Activated CD4-positive, alpha-beta memory T cell treated with anti-CD3 and anti-CD28 coated beads, Interleukin-2, amount 10 ng/mL, durations not matched to agents 7 days and 5 days (primary cell): Measurements from ENCODE around the gene NDUFS2. TPM values are rescaled to one million over a fixed set of nuclear protein-coding genes. Genes with fewer than 3 reads are reported as not detected.
A peak's percentile ranks its signal among the peaks of the same experiment; 100 is the strongest.

Experiments
- CTCF ChIA-PET: fragments of 350-600 bp; sonication (Branson Sonifier 250); formaldehyde crosslinking; loops from one replicate; lab custom pipeline; 2021; ENCODE audit warnings: antibody characterized with exemption, inconsistent platforms; lab: Charles Lee
- POLR2A ChIA-PET: fragments of 350-600 bp; sonication (Branson Sonifier 250); formaldehyde crosslinking; loops from one replicate; lab custom pipeline; 2021; ENCODE audit warnings: antibody characterized with exemption; lab: Charles Lee
- DNase-seq: peaks from one replicate; pipeline ENCODE4 v3.0.0-alpha.2; 2020
- H3K27ac Mint-ChIP-seq: one replicate; pipeline ENCODE4 v1.8.0; 2021; ENCODE audit warnings: mild to moderate bottlenecking, mixed read lengths
- H3K27me3 Mint-ChIP-seq: one replicate; pipeline ENCODE4 v1.8.0; 2021; ENCODE audit warnings: mixed read lengths
- H3K36me3 Mint-ChIP-seq: one replicate; pipeline ENCODE4 v1.8.0; 2021; ENCODE audit warnings: low read depth, mixed read lengths
- H3K4me1 Mint-ChIP-seq: one replicate; pipeline ENCODE4 v1.8.0; 2021; ENCODE audit warnings: mixed read lengths
- H3K4me3 Mint-ChIP-seq: one replicate; pipeline ENCODE4 v1.8.0; 2021; ENCODE audit warnings: mild to moderate bottlenecking, mixed read lengths
- H3K9me3 Mint-ChIP-seq: one replicate; pipeline ENCODE4 v1.8.0; 2021; ENCODE audit warnings: mixed read lengths
- total RNA-seq, 2 experiments: library from RNA; stranded (reverse); gene quantifications; one replicate each; pipeline ENCODE4 v1.2.3, GENCODE V29; 2021

Gene NDUFS2
- total RNA-seq, 2 experiments from 2014 or later = 83.0 to 87.3 TPM

GRCh38 chr1:161173711-161174110, 28.5 kb upstream of the NDUFS2 start:
- CTCF ChIA-PET = interaction anchor here (0.6 kb wide), 1 partner anchor 118 kb away, joined by 3 read pairs; no protein-coding TSS in a partner anchor
- Mint-ChIP-seq H3K36me3 (peaks cover 70% of the 10 kb centered on the region), H3K9me3 (no peaks in the 10 kb centered on the region), H3K27me3 (no peaks in the 10 kb centered on the region), H3K4me1 (peaks cover 53% of the 10 kb centered on the region), H3K27ac (no peak overlapping the region), H3K4me3 (no peak overlapping the region)
- no peak for DNase-seq
- POLR2A ChIA-PET = interaction anchor here (3.3 kb wide), 1 partner anchor 8 kb away, joined by 16 read pairs; no protein-coding TSS in a partner anchor

GRCh38 chr1:161174911-161175310, 27.3 kb upstream of the NDUFS2 start:
- no peak overlapping the region for H3K27ac Mint-ChIP-seq
- H3K9me3 Mint-ChIP-seq = no peaks in the 10 kb centered on the region
- H3K4me1 Mint-ChIP-seq = peaks cover 59% of the 10 kb centered on the region
- ChIA-PET POLR2A (interaction anchor here (3.0 to 3.3 kb wide), 2 partner anchors 8 to 27 kb away, joined by 31 to 69 read pairs; partner anchors contain the start of genes NDUFS2 and PPOX), CTCF (no interaction called here)
- peaks cover 64% of the 10 kb centered on the region for H3K36me3 Mint-ChIP-seq
- no peak for DNase-seq
- H3K27me3 Mint-ChIP-seq = no peaks in the 10 kb centered on the region
- H3K4me3 Mint-ChIP-seq = no peak overlapping the region

GRCh38 chr1:161175771-161176453, 26.3 kb upstream of the NDUFS2 start:
- peak overlapping the region; percentile 97 for H3K4me3 Mint-ChIP-seq
- H3K36me3 Mint-ChIP-seq = peaks cover 61% of the 10 kb centered on the region
- H3K27ac Mint-ChIP-seq = peak overlapping the region; percentile 96
- H3K9me3 Mint-ChIP-seq = no peaks in the 10 kb centered on the region
- ChIA-PET POLR2A (interaction anchor here (0.9 to 3.3 kb wide), 10 partner anchors 9 to 115 kb away, joined by 4 to 69 read pairs (median 10); partner anchors contain the start of genes NDUFS2, NIT1, PFDN2 and PPOX), CTCF (interaction anchor here (0.8 to 2.3 kb wide), 4 partner anchors 10 to 115 kb away, joined by 3 to 30 read pairs (median 10); partner anchors contain the start of genes PPOX and TOMM40L)
- H3K27me3 Mint-ChIP-seq = no peaks in the 10 kb centered on the region
- peaks cover 67% of the 10 kb centered on the region for H3K4me1 Mint-ChIP-seq
- no peak for DNase-seq

GRCh38 chr1:161176468-161177111, 25.6 kb upstream of the NDUFS2 start:
- Mint-ChIP-seq H3K27me3 (no peaks in the 10 kb centered on the region), H3K9me3 (no peaks in the 10 kb centered on the region), H3K36me3 (peaks cover 54% of the 10 kb centered on the region), H3K4me3 (peak overlapping the region; percentile 97), H3K27ac (peak overlapping the region; percentile 96), H3K4me1 (peaks cover 71% of the 10 kb centered on the region)
- no peak for DNase-seq
- CTCF ChIA-PET = interaction anchor here (0.6 to 2.3 kb wide), 6 partner anchors 11 to 115 kb away, joined by 3 to 30 read pairs (median 7); partner anchors contain the start of genes PPOX and TOMM40L
- POLR2A ChIA-PET = interaction anchor here (0.8 to 3.3 kb wide), 11 partner anchors 9 to 115 kb away, joined by 3 to 69 read pairs (median 9); partner anchors contain the start of genes NDUFS2, NIT1, PFDN2 and PPOX

- Mint-ChIP-seq H3K9me3 (no peaks in the 10 kb centered on the region), H3K27ac (peak within 1 kb of the TSS; percentile 96), H3K36me3 (peaks cover 47% of the 10 kb centered on the region), H3K27me3 (no peaks in the 10 kb centered on the region), H3K4me3 (peak within 1 kb of the TSS; percentile 97), H3K4me1 (peaks cover 78% of the 10 kb centered on the region)
- ChIA-PET POLR2A (interaction anchor here (0.7 to 3.3 kb wide), 15 partner anchors 9 to 114 kb away, joined by 3 to 69 read pairs (median 6); partner anchors contain the start of genes NDUFS2, NIT1, PFDN2 and PPOX), CTCF (interaction anchor here (0.5 to 2.3 kb wide), 6 partner anchors 12 to 133 kb away, joined by 3 to 30 read pairs (median 7); partner anchors contain the start of genes PPOX and TOMM40L)
- DNase-seq = peak; percentile 94
These were observed 24.8 kb upstream of the NDUFS2 start, which contains the start of gene B4GALT3 for GRCh38 chr1:161177112-161177935. B4GALT3 (minus strand) TSS chr1:161177507; CDS start chr1:161176060, 1,447 bp downstream.

- Mint-ChIP-seq H3K4me3 (peak overlapping the region; percentile 97), H3K27me3 (no peaks in the 10 kb centered on the region), H3K4me1 (peaks cover 78% of the 10 kb centered on the region), H3K9me3 (no peaks in the 10 kb centered on the region), H3K27ac (peak overlapping the region; percentile 96), H3K36me3 (peaks cover 42% of the 10 kb centered on the region)
- POLR2A ChIA-PET = interaction anchor here (0.7 to 3.3 kb wide), 10 partner anchors 8 to 93 kb away, joined by 3 to 69 read pairs (median 10); partner anchors contain the start of genes NDUFS2, PPOX, TOMM40L and UFC1
- CTCF ChIA-PET = interaction anchor here (1.8 to 2.3 kb wide), 2 partner anchors 48 to 113 kb away, joined by 9 to 10 read pairs; partner anchors contain the start of gene TOMM40L
- no peak for DNase-seq
These were observed 24.3 kb upstream of the NDUFS2 start for GRCh38 chr1:161177936-161178244.

- Mint-ChIP-seq H3K36me3 (peaks cover 28% of the 10 kb centered on the region), H3K27ac (peak overlapping the region; percentile 13), H3K4me3 (no peak overlapping the region), H3K27me3 (no peaks in the 10 kb centered on the region), H3K9me3 (no peaks in the 10 kb centered on the region), H3K4me1 (peaks cover 82% of the 10 kb centered on the region)
- no peak for DNase-seq
- ChIA-PET CTCF (interaction anchor here (1.0 to 5.5 kb wide), 5 partner anchors 13 to 202 kb away, joined by 3 to 79 read pairs (median 69); partner anchors contain the start of genes NDUFS2, PPOX and TOMM40L), POLR2A (interaction anchor here (1.0 to 1.9 kb wide), 2 partner anchors 10 to 13 kb away, joined by 3 to 9 read pairs; partner anchors contain the start of gene PPOX)
These were observed 22.5 kb upstream of the NDUFS2 start for GRCh38 chr1:161179698-161180097.

- Mint-ChIP-seq H3K27me3 (no peaks in the 10 kb centered on the region), H3K4me3 (no peak overlapping the region)
These were observed 21.5 kb upstream of the NDUFS2 start for GRCh38 chr1:161180639-161181038.

GRCh38 chr1:161182214-161182613, 20.0 kb upstream of the NDUFS2 start:
- Mint-ChIP-seq H3K27ac (peak overlapping the region; percentile 93), H3K4me3 (peak overlapping the region; percentile 9), H3K36me3 (peaks cover 4% of the 10 kb centered on the region), H3K9me3 (no peaks in the 10 kb centered on the region), H3K4me1 (peaks cover 82% of the 10 kb centered on the region), H3K27me3 (no peaks in the 10 kb centered on the region)
- ChIA-PET CTCF (interaction anchor here (0.5 to 5.5 kb wide), 13 partner anchors 10 to 200 kb away, joined by 3 to 79 read pairs (median 6); partner anchors contain the start of genes ARHGAP30, NDUFS2, PPOX and TOMM40L), POLR2A (interaction anchor here (0.5 to 3.3 kb wide), 20 partner anchors 10 to 567 kb away, joined by 3 to 91 read pairs (median 5); partner anchors contain the start of genes ARHGAP30, DEDD, DUSP12 and NDUFS2)
- DNase-seq = peak; percentile 74

More at GRCh38 chr1:161180639-161181038, 21.5 kb upstream of the NDUFS2 start:
- POLR2A ChIA-PET = interaction anchor here (0.7 to 3.3 kb wide), 9 partner anchors 8 to 128 kb away, joined by 3 to 91 read pairs (median 16); partner anchors contain the start of genes ARHGAP30, NDUFS2, PPOX and TOMM40L
- peak overlapping the region; percentile 74 for H3K27ac Mint-ChIP-seq
- H3K36me3 Mint-ChIP-seq = peaks cover 19% of the 10 kb centered on the region
- CTCF ChIA-PET = interaction anchor here (0.9 to 5.5 kb wide), 9 partner anchors 12 to 111 kb away, joined by 3 to 79 read pairs (median 10); partner anchors contain the start of genes NDUFS2, PPOX, TOMM40L and UFC1
- no peak for DNase-seq
- H3K4me1 Mint-ChIP-seq = peaks cover 80% of the 10 kb centered on the region
- no peaks in the 10 kb centered on the region for H3K9me3 Mint-ChIP-seq

GRCh38 chr1:161185282-161185682, 16.9 kb upstream of the NDUFS2 start:
- POLR2A ChIA-PET = interaction anchor here (0.6 to 2.9 kb wide), 12 partner anchors 8 to 139 kb away, joined by 3 to 39 read pairs (median 4); partner anchors contain the start of genes ARHGAP30, B4GALT3, NDUFS2 and PPOX
- Mint-ChIP-seq H3K4me1 (peaks cover 79% of the 10 kb centered on the region), H3K4me3 (peak overlapping the region; percentile 71), H3K27me3 (no peaks in the 10 kb centered on the region), H3K36me3 (peaks cover 3% of the 10 kb centered on the region), H3K27ac (peak overlapping the region; percentile 93), H3K9me3 (no peaks in the 10 kb centered on the region)
- CTCF ChIA-PET = interaction anchor here (1.2 to 2.4 kb wide), 2 partner anchors 40 to 49 kb away, joined by 4 to 14 read pairs; partner anchors contain the start of gene TOMM40L
- peak; percentile 88 for DNase-seq
